ENCODE results near the gene TMPRSS4.

The TMPRSS4 gene

DNA sequence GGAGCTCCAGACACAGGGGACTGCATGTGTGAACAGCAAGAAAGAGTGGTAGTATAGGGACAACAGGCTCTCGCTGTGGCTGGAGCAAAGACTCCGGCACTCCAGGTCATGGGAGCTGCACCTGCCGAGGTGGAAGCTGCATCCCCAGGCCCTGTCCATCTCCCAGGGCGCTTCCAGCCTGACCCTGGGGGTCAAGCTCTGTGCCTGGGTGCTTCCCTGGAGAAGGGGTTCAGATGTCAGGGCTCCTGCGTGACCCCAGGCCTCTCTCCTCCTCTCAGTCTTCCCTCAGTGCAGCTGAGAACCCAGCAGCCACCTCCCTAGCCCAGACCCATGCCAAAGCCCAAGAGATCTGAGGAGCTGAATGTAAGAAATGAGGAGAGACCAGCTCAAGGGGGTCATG is 3.4 kb downstream of the TMPRSS4 start:
- DNase-seq, result no peak

DNA sequence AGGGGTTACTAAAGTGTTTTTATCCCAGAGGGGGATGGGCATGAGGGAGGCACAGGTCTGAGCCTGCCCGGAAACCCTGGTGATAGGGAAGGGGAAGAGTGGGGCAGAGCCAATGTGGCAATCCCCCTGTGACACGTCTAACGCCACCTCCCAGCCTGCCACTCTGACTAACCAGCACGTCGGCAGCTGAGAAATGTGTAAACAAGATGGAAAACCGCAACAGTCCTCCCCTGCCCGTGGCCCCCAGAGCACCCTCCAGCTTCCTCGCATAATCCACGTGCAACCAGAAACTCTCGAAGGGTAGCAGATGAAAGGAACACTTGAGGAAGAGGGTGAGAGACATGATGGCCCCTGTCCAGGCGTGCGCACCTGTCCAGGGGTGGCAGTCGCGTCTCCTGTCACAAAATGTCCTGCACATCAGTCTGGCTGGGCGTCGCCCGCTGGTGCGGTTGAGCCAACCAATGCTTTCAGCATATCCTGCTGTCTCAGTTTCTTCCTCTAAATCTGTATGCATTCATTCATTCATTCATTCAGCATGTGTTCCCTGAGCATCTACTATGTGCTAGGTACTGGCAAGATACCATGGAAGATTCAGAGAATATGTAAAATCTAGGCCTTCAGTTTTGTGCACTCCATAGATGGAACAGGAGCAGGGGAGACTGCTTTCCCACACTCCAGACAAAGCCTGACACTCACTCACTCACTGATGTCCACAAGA is 4.5 kb downstream of the TMPRSS4 start:
- no peak for DNase-seq

DNA sequence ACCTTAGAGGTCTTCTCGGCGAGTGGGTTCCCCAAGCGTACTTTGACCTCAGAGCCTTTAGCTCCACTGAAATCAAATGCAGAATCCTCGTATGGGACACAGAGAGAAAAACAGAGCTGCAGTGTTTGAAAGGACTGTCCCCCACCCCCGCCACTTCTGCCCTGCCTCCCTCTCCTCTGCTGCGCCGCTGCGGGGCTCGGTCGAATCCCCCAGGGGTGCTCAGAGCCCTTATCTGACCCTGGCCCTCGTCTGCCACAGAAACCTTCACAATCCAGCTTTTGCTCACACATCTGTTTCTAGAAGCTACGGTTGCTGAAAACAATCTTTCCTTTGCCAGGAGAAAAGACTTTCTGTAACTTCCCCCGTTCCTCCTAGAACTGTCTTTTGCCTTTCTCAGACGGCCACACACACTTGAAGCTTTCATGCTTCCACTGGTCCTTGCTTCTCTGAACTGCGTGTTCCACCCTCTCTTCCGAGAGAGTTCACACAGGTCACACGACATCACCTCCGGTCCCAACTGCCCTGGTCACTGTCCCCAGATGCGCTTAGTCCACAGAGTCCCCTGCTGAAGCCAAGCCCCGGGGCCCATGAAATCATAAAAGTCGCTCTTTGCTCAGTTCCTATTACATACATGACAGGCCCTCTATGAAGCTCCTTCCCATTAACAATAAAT is 6.1 kb downstream of the TMPRSS4 start:
- DNase-seq, result no peak

- no peak for DNase-seq
Observed at GRCh38 chr11:118084247-118084646, 7.4 kb downstream of the TMPRSS4 start.

- DNase-seq, result no peak
Observed at GRCh38 chr11:118084656-118085055, 7.8 kb downstream of the TMPRSS4 start.

- no peak for DNase-seq
Observed at GRCh38 chr11:118086913-118087768, 10.3 kb downstream of the TMPRSS4 start, which contains the start of gene SMIM35. Gene SMIM35, minus strand, starts transcription at chr11:118086963. Its CDS starts 206 bp downstream, at chr11:118086757.

DNA sequence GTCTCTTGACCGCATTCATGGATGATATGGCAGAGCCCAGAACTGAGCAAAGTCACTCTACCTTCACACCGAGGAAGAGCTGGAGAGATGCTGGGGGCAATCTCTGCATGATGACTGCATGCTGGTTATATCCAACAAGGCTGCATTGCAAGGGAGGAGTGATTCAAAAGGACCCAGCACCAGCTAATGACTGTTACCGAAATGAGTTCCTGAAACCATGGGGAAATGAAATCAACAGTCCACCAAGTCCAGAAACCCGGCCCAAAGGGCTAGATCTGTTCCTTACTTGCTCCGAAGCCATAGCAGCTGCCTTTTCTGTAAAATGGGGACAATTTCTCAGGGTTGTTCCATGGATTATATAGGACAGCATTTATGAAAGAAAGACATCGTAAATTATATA is 11.1 kb downstream of the TMPRSS4 start:
- no peak for DNase-seq

DNA sequence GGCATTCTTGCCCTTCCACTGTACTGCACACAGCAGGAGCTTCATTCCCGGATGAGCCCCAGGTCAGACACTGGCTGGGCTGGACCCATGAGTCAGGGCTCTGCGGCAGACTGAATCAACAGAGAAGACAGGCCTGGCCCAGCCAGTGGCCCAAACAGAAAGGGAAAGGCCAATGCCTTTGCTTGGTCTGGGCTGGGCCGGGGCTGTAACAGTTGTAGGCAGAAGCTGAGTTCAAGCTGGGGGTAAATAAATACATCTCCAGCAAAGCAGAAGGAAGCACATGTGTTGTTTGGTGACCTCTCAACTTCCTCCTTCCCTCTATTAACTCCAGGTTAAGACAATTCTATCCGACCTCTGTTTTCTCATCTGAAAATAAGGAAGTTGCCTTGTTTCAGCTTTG is 11.7 kb downstream of the TMPRSS4 start:
- no peak for DNase-seq

DNA sequence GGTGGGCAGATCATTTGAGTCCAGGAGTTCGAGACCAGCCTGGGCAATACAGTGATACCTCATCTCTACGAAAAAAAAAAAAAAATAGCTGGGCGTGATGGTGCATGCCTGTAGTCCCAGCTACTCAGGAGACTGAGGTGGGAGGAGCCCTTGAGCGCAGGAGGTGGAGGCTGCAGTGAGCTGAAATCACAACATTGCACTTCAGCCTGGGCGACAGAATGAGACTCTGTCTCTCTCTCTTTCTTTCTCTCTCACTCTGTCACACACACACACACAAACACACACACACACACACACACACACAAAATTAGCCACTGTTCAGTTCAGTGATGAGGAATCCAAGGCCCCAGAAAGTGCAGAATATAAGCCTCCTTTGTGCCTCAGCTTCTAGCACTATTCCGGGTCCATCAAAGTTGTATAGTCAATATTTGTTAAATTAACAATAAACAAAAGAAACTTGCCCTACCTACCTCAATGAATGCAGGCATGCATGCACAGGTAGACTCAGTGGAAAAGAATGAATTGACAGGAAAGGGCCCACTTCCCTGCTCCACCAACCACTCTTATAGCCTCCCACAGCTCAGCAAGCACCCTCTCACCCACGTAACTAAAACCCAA is 13.8 kb downstream of the TMPRSS4 start:
- no peak for DNase-seq

DNA sequence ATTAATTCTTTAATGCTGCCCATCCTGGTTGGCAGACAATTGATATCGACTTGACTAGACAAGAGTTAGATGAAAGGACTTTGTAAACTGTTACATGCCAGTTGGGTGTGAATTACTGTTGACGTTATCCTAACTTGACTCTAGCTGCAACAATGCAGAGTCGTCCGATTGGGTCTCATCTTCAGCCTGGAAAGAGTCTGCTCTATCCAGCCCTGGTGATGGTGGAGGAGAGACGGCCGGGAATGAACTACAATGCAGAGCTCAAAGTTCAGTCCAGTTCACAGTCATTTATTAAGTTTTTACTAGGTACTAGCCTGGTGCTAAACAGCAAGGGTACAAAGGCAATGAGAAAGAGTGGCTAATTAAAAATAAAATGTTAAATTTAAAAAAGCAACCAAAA is 14.8 kb downstream of the TMPRSS4 start:
- DNase-seq, result no peak

GRCh38 chr11:118092907-118093571 is 16.2 kb downstream of the TMPRSS4 start:
- no peak for DNase-seq

- no peak for DNase-seq
Observed at GRCh38 chr11:118095493-118095892, 18.6 kb downstream of the TMPRSS4 start.

DNA sequence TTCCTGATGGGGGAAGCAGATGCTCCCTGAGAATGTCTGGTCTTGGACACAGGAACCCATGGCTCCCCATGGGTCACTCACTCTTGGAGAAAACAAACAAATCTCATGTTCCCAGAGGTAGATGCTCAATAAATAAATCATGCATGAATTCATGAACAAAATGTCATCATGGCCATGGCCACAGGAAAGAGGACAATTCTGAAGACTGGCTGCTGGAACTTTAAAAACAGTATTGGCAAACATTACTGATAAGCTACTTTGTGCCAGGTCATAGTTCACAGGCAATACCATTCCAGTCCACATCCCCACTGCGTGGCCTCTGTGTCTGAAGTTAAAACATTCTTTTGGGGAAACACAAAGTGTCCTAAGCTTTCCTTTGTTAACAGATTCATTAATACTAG is 19.1 kb downstream of the TMPRSS4 start:
- no peak for DNase-seq

- DNase-seq, result no peak
Observed at GRCh38 chr11:118098996-118099837, 22.3 kb downstream of the TMPRSS4 start.

DNA sequence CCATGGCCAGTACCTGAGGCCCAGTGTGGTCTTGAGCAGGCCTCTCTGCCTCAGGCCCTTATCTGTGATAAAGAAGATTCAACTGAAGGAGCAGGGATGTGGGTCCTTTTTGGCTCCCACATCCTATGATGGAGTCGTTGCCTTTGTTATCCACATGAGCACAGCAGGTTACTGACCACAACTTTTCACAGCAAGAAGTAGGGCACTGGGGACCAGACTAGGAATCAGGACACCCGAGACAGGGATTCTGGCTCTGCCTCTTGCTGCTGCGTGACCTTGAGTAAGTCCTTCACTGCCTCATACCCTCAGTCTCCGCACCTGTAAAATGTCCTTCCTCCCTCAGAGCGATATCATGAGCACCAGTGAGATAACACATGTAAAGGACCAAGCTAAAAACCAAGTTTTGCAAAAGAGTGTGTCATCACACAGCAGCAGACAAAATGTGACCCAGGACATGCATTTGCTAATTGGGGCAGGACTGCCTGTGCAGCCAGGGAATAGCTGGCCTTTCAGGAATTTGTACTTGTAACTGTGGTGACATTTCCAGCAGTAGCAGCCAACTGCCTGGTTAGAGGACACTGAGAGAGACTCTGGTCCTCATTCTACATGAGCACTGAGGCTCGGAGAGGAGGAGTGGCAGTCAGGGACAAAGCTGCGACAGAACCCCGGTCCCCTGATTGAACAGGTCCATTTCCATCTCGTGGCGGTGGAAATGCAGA is 23.1 kb downstream of the TMPRSS4 start:
- DNase-seq, result no peak

DNA sequence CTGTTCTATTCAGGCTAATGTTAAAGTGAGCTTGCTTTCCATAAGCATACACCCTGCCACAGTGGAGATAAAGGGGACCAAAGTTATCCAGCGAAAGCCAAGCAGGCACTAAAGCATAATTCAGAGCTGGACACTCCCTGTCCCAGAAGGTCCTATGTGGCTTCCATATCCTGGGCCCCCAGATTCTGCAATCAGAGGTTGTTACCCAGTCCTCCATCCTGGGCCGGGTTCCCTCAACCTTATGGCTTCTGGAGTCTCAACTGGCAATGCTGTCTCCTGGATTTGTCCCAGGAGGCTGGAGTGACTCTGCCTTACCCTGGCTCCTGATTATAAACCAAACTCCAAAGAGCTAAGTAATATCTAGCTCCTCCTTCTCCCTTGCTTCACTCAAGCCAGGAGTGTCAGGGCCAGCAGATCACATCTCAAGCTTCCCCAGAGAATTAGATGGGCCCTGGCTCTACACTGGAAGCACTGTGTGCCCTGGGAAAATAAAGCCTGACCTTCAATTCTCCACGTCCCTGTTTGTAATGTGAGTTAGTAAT is 23.9 kb downstream of the TMPRSS4 start:
- no peak for DNase-seq

GRCh38 chr11:118102721-118103261 is 25.9 kb downstream of the TMPRSS4 start:
- DNase-seq, result no peak

DNA sequence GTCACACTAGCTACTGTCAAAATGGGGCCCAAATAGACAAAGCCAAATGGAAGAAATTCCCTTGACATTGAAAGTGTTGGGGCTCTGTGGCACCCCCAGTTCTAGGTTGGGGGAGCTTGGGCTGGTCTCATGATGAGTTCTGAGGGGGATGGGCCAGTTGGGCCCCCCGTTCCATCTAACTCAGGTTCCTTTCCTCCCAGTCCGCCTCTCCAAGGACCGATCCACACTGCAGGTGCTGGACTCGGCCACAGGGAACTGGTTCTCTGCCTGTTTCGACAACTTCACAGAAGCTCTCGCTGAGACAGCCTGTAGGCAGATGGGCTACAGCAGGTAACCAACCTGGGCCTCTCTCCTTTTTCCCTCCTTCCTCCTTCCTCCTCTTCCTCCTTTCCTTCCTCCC is 27.6 kb downstream of the TMPRSS4 start:
- no peak for DNase-seq

GRCh38 chr11:118105657-118106305 is 28.9 kb downstream of the TMPRSS4 start:
- no peak for DNase-seq
